Stimulated activated CD4-positive, alpha-beta T cell treated with anti-CD3 and anti-CD28 coated beads, Interleukin-15, amount 100 ng/mL, for 24 hours (primary cell): ENCODE results near the gene NAT8L.

Experiments
- DNase-seq: peaks from one replicate; pipeline ENCODE4 v3.0.0-alpha.2; 2020

The NAT8L gene

DNA sequence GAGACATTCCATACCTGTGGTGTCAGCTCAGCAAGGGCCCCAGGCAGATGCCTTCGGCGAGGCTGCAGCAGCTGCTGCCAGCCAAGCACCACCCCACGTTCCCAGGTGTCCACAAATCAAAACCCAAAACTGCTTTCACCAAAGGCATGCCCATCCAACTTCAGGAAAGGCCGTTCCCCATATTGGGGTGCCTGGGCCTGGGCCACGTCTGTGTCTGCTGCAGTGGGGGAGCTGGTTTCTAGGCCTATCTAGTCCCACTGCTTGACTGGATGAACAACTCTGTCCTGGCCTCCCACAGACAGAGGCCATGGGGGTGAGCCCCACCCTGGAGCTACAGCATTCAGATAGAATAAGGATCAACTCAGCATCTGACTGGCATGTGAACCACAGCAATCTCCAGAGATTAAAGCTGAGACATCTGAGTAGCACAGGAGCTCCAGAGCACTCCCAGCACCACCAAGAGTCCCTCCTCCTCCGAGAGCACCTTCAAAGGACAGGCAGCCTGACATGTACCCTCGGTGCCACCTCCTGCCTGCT is 37.0 kb downstream of the NAT8L start:
- DNase-seq, result no peak

GRCh38 chr4:2101346-2102044 is 42.4 kb downstream of the NAT8L start:
- no peak for DNase-seq

GRCh38 chr4:2102045-2102883 is 43.1 kb downstream of the NAT8L start:
- DNase-seq, result no peak

GRCh38 chr4:2103127-2103842 is 44.2 kb downstream of the NAT8L start:
- DNase-seq, result no peak

- DNase-seq, result no peak
Measured at GRCh38 chr4:2103843-2104547, 44.9 kb downstream of the NAT8L start.

- DNase-seq, result no peak
Measured at GRCh38 chr4:2104556-2105345, 45.6 kb downstream of the NAT8L start.

GRCh38 chr4:2105559-2105958 is 46.4 kb downstream of the NAT8L start:
- DNase-seq, result no peak

DNA sequence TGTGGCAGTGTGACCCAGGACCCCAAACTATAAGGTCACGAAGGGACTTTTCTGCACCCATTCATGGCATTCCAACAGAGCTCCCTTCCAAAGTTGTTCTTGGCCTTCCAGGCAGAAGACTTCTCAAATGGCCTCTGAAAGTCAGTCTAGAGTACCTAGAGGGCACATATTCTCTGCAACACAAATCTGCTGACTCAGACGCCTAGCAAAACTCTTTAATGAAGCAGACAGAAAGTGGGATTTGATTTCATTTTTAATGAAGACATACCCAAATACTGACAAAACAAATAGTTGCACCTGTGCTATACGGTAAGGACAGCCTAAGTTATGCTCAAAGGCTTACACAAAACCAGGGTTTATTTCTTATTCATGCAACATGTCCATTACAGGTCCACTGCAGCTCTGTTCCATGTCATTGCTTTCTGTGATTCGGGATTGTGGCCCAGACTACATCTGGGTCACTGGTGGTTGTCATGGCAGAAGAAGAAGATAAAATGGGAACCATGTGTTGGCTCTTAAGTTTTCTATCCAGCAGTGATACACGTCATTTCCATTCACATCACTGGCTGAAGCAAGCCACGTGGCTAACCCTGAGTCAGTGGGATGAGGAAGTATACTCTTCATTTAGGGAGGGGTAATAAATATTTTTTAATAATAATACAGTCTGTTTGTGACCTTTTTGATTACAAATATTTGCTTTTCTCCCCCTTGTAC is 57.7 kb downstream of the NAT8L start:
- DNase-seq, result no peak
